ENCODE results near the gene SH3PXD2A.
A peak's percentile ranks its signal among the peaks of the same experiment; 100 is the strongest.

SH3PXD2A gene

GRCh38 chr10:103602028-103602851 is 253.1 kb downstream of the SH3PXD2A start:
- no peak for DNase-seq

GRCh38 chr10:103600956-103601569 is 254.3 kb downstream of the SH3PXD2A start:
- DNase-seq = no peak

GRCh38 chr10:103600325-103600724 is 255.1 kb downstream of the SH3PXD2A start:
- no peak for DNase-seq

- no peak for DNase-seq
Observed at GRCh38 chr10:103599907-103600306, 255.5 kb downstream of the SH3PXD2A start.

GRCh38 chr10:103599211-103599610 is 256.2 kb downstream of the SH3PXD2A start:
- no peak for DNase-seq

- DNase-seq = peak; percentile 59
Observed at GRCh38 chr10:103598654-103599115, 256.7 kb downstream of the SH3PXD2A start.

GRCh38 chr10:103597003-103597402 is 258.4 kb downstream of the SH3PXD2A start:
- DNase-seq = no peak

- DNase-seq = no peak
Observed at GRCh38 chr10:103595933-103596726, 259.2 kb downstream of the SH3PXD2A start.

- no peak for DNase-seq
Observed at GRCh38 chr10:103593022-103593570, 262.3 kb downstream of the SH3PXD2A start.

GRCh38 chr10:103592186-103593021 is 263.0 kb downstream of the SH3PXD2A start:
- DNase-seq = no peak

GRCh38 chr10:103590744-103591291 is 264.6 kb downstream of the SH3PXD2A start:
- DNase-seq = no peak

- DNase-seq = no peak
Observed at GRCh38 chr10:103590060-103590459, 265.3 kb downstream of the SH3PXD2A start.

GRCh38 chr10:103589074-103589630 is 266.2 kb downstream of the SH3PXD2A start:
- DNase-seq = no peak

- no peak for DNase-seq
Observed at GRCh38 chr10:103587073-103587472, 268.3 kb downstream of the SH3PXD2A start.

- DNase-seq = no peak
Observed at GRCh38 chr10:103585011-103585405, 270.4 kb downstream of the SH3PXD2A start.

- DNase-seq = peak; percentile 75
Observed at GRCh38 chr10:103584216-103585010, 271.0 kb downstream of the SH3PXD2A start.

GRCh38 chr10:103583871-103584215 is 271.5 kb downstream of the SH3PXD2A start:
- DNase-seq = no peak

- no peak for DNase-seq
Observed at GRCh38 chr10:103582331-103583123, 272.8 kb downstream of the SH3PXD2A start.

GRCh38 chr10:103581499-103581898 is 273.9 kb downstream of the SH3PXD2A start:
- DNase-seq = no peak
